Measurements from ENCODE around the gene IMP4. TPM values are rescaled to one million over a fixed set of nuclear protein-coding genes. Genes with fewer than 3 reads are reported as not detected.

The IMP4 gene
- total and polyA plus RNA-seq, 2 of the 4 experiments (the other 2 are of a cell fraction): 154 to 169 TPM

GRCh38 chr2:130355578-130356431 is 13.1 kb downstream of the IMP4 start, which contains the start of gene PTPN18 (continued):
- TF ChIP-seq RFX5 (IDR thresholded peaks at IDR 0.05; ENCODE audit: low read depth, low read length) (no peak), POLR2A (IDR thresholded peaks at IDR 0.05; ENCODE audit: low read depth, low read length) (peak; percentile 72; the same call in 1 of the 2 replicates), SMC3 (IDR thresholded peaks at IDR 0.05; ENCODE audit: low read depth, low read length) (peak; percentile 33), MAZ (IDR thresholded peaks at IDR 0.05; ENCODE audit: borderline replicate concordance, low read depth, low read length) (no peak)

- dilution Hi-C loops (cut with HindIII; ENCODE audit: low sequenced_read_pairs, unreplicated experiment) (no loop called here), in situ Hi-C loops (cut with MboI; ENCODE audit: low sequenced_read_pairs) (loop anchor here (25.0 kb wide), 1 partner anchor 754 kb away; the partner anchor contains the start of gene PLEKHB2), intact Hi-C loops (cut with micrococcal nuclease) (no loop called here)
- Histone ChIP-seq H3K79me1 (ENCODE audit: low read depth in 1 of 2, low read length in 2 of 2) (peaks cover 8 to 25% of the 10 kb centered on the region in 2 experiments; a peak in 3 of 4 replicates), H3K56ac (ENCODE audit: extremely low read depth, insufficient read depth, low read length) (no peak overlapping the region), H4K91ac (ENCODE audit: insufficient read depth, low read depth, low read length) (no peak overlapping the region), H3K36me3 (ENCODE audit: control insufficient read depth, insufficient read depth, low read length) (no peaks in the 10 kb centered on the region), H2AK9ac (replicated peaks; ENCODE audit: low read depth, low read length, poor library complexity) (no peak overlapping the region), H3K9me1 (ENCODE audit: insufficient read depth, low read length) (0 out of 2 replicates have a peak, but pooled peaks cover 10% of the 10 kb centered on the region), H3K4me1 (ENCODE audit: control insufficient read depth, insufficient read depth, low read length) (no peaks in the 10 kb centered on the region; the same call in 1 of the 2 replicates), H2BK5ac (ENCODE audit: low read depth, low read length, poor library complexity, severe bottlenecking) (no peak overlapping the region), H2BK15ac (ENCODE audit: low read depth, low read length) (no peak overlapping the region), H3K4me3 (ENCODE audit: insufficient read depth, low read depth, low read length) (no peak overlapping the region), H2BK120ac (ENCODE audit: low read depth, low read length) (no peak overlapping the region), H2BK20ac (ENCODE audit: low read depth, low read length) (no peak overlapping the region), H3K9me3 (ENCODE audit: control insufficient read depth, insufficient read depth, low read length) (no peaks in the 10 kb centered on the region), H3K14ac (replicated peaks; ENCODE audit: low read depth, low read length) (no peak overlapping the region), H3K27ac (ENCODE audit: insufficient read depth, low read length) (no peak overlapping the region), H3K9ac (ENCODE audit: low read depth, low read length) (no peak overlapping the region), H4K20me1 (ENCODE audit: insufficient read depth, low read length) (no peaks in the 10 kb centered on the region), H2AFZ (replicated peaks; ENCODE audit: low read length, poor library complexity) (no peak overlapping the region), H4K5ac (ENCODE audit: low read depth, low read length) (no peak overlapping the region), H3K23ac (ENCODE audit: low read depth, low read length) (no peak overlapping the region), H2AK5ac (ENCODE audit: low read depth, low read length) (no peak overlapping the region), H3K27me3 (ENCODE audit: control insufficient read depth, insufficient read depth, low read length) (no peaks in the 10 kb centered on the region), H3K4me2 (ENCODE audit: low read depth, low read length) (no peak overlapping the region), H3K18ac (ENCODE audit: low read depth, low read length) (no peak overlapping the region), H3K4ac (ENCODE audit: low read depth, low read length) (no peak overlapping the region), H4K8ac (ENCODE audit: low read depth in 2 of 2, low read length in 2 of 2) (no peak overlapping the region)
- CTCF ChIA-PET: interaction anchor here (0.6 kb wide), 1 partner anchor 45 kb away, joined by 3 read pairs; no protein-coding TSS in a partner anchor
- POLR2A ChIA-PET (ENCODE audit: unreplicated experiment): no interaction called here
- BruUV-seq (replicated peaks): no TSS peak
- no CpG with 5 or more reads among the region's 7 CpGs for WGBS, 2 experiments (ENCODE audit: extremely low coverage in 2 of 2, insufficient read length in 1 of 2)
- DNase-seq (no peak), ATAC-seq (ENCODE audit: low read depth) (no peak)
- TF ChIP-seq FOS (IDR thresholded peaks at IDR 0.05; ENCODE audit: low read depth, low read length): no peak
Observed at GRCh38 chr2:130357864-130358263, 15.2 kb downstream of the IMP4 start.
